Panc1 (cell line): ENCODE data around the gene NARS2.

ENCODE experiments used
- POLR2AphosphoS5 ChIP-seq: IDR thresholded peaks from 2 replicates; pipeline ENCODE4 v1.6.1; 2012; ENCODE audit warnings: mild to moderate bottlenecking, low read depth, low read length, moderate library complexity
- SIN3A ChIP-seq: IDR thresholded peaks from 2 replicates; pipeline ENCODE4 v1.6.1; 2012; ENCODE audit warnings: low read depth, mild to moderate bottlenecking, low read length, moderate library complexity, borderline replicate concordance; ENCODE audit not compliant: insufficient read depth
- TCF7L2 ChIP-seq: IDR thresholded peaks from 2 replicates; pipeline ENCODE4 v1.6.1; 2011; ENCODE audit warnings: mild to moderate bottlenecking, low read depth, low read length, inconsistent platforms
- TF ChIP-seq, protein P1 (sequence below): fragments of 450-650 bp; IDR thresholded peaks from 2 replicates; pipeline ENCODE4 v1.5.1; 2017; ENCODE audit warnings: mild to moderate bottlenecking
- TF ChIP-seq, protein P2 (sequence below), 2 experiments: IDR thresholded peaks; 2 replicates each; pipeline ENCODE4 v1.6.1; 2011 to 2012; ENCODE audit warnings: low read depth in 2 of 2, control low read depth in 1 of 2, low read length in 1 of 2, mild to moderate bottlenecking in 1 of 2, moderate library complexity in 1 of 2; ENCODE audit not compliant: insufficient read depth in 1 of 2

- TF ChIP-seq, protein P1, sequence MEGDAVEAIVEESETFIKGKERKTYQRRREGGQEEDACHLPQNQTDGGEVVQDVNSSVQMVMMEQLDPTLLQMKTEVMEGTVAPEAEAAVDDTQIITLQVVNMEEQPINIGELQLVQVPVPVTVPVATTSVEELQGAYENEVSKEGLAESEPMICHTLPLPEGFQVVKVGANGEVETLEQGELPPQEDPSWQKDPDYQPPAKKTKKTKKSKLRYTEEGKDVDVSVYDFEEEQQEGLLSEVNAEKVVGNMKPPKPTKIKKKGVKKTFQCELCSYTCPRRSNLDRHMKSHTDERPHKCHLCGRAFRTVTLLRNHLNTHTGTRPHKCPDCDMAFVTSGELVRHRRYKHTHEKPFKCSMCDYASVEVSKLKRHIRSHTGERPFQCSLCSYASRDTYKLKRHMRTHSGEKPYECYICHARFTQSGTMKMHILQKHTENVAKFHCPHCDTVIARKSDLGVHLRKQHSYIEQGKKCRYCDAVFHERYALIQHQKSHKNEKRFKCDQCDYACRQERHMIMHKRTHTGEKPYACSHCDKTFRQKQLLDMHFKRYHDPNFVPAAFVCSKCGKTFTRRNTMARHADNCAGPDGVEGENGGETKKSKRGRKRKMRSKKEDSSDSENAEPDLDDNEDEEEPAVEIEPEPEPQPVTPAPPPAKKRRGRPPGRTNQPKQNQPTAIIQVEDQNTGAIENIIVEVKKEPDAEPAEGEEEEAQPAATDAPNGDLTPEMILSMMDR, result no peak
- TF ChIP-seq, protein P2, sequence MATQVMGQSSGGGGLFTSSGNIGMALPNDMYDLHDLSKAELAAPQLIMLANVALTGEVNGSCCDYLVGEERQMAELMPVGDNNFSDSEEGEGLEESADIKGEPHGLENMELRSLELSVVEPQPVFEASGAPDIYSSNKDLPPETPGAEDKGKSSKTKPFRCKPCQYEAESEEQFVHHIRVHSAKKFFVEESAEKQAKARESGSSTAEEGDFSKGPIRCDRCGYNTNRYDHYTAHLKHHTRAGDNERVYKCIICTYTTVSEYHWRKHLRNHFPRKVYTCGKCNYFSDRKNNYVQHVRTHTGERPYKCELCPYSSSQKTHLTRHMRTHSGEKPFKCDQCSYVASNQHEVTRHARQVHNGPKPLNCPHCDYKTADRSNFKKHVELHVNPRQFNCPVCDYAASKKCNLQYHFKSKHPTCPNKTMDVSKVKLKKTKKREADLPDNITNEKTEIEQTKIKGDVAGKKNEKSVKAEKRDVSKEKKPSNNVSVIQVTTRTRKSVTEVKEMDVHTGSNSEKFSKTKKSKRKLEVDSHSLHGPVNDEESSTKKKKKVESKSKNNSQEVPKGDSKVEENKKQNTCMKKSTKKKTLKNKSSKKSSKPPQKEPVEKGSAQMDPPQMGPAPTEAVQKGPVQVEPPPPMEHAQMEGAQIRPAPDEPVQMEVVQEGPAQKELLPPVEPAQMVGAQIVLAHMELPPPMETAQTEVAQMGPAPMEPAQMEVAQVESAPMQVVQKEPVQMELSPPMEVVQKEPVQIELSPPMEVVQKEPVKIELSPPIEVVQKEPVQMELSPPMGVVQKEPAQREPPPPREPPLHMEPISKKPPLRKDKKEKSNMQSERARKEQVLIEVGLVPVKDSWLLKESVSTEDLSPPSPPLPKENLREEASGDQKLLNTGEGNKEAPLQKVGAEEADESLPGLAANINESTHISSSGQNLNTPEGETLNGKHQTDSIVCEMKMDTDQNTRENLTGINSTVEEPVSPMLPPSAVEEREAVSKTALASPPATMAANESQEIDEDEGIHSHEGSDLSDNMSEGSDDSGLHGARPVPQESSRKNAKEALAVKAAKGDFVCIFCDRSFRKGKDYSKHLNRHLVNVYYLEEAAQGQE (IDR thresholded peaks at IDR 0.05; ENCODE audit: insufficient read depth in 1 of 2, low read depth in 2 of 2, low read length in 1 of 2), result no peak
- TF ChIP-seq POLR2AphosphoS5 (no peak), TCF7L2 (no peak), SIN3A (no peak)
These were observed 146.4 kb downstream of the NARS2 start for GRCh38 chr11:78428266-78428636.
